CD1c-positive myeloid dendritic cell (primary cell): Measurements from ENCODE around the gene TMEM139.

ENCODE experiments used
- DNase-seq: peaks from one replicate; pipeline ENCODE4 v3.0.0-alpha.2; 2016; ENCODE audit errors: extremely low spot score

TMEM139 gene

GRCh38 chr7:143284591-143285469, at the start of gene TMEM139:
Gene TMEM139 (plus strand): TSS chr7:143284958. CDS start chr7:143285958, 1,000 bp downstream.
- DNase-seq = no peak

GRCh38 chr7:143235561-143235960, 49.2 kb upstream of the TMEM139 start:
- no peak for DNase-seq

- no peak for DNase-seq
Measured at GRCh38 chr7:143236408-143236990, 48.3 kb upstream of the TMEM139 start.

GRCh38 chr7:143237366-143237765, 47.4 kb upstream of the TMEM139 start:
- peak; percentile 63 for DNase-seq

GRCh38 chr7:143238289-143238980, 46.3 kb upstream of the TMEM139 start:
- no peak for DNase-seq

- peak; percentile 93 for DNase-seq
Measured at GRCh38 chr7:143239813-143240212, 44.9 kb upstream of the TMEM139 start.

GRCh38 chr7:143240291-143241168, 44.2 kb upstream of the TMEM139 start:
- DNase-seq = peak; percentile 82

- peak; percentile 66 for DNase-seq
Measured at GRCh38 chr7:143242306-143242705, 42.5 kb upstream of the TMEM139 start.

- DNase-seq = no peak
Measured at GRCh38 chr7:143243111-143243510, 41.6 kb upstream of the TMEM139 start.

GRCh38 chr7:143243614-143244013, 41.1 kb upstream of the TMEM139 start:
- DNase-seq = no peak

GRCh38 chr7:143244321-143244720, 40.4 kb upstream of the TMEM139 start:
- DNase-seq = no peak

GRCh38 chr7:143245123-143245522, 39.6 kb upstream of the TMEM139 start:
- peak; percentile 75 for DNase-seq

GRCh38 chr7:143247372-143247771, 37.4 kb upstream of the TMEM139 start:
- DNase-seq = no peak

GRCh38 chr7:143248761-143249354, 35.9 kb upstream of the TMEM139 start:
- peak; percentile 75 for DNase-seq

GRCh38 chr7:143250199-143250598, 34.6 kb upstream of the TMEM139 start:
- no peak for DNase-seq

- DNase-seq = peak; percentile 19
Measured at GRCh38 chr7:143250822-143251221, 33.9 kb upstream of the TMEM139 start.

- peak; percentile 33 for DNase-seq
Measured at GRCh38 chr7:143252006-143252405, 32.8 kb upstream of the TMEM139 start.

- DNase-seq = no peak
Measured at GRCh38 chr7:143255564-143255963, 29.2 kb upstream of the TMEM139 start.

GRCh38 chr7:143256325-143256724, 28.4 kb upstream of the TMEM139 start:
- no peak for DNase-seq

- DNase-seq = no peak
Measured at GRCh38 chr7:143256932-143257331, 27.8 kb upstream of the TMEM139 start.

- no peak for DNase-seq
Measured at GRCh38 chr7:143257501-143257900, 27.3 kb upstream of the TMEM139 start.
